Hippocampal formation (tissue), 2 donors: ENCODE data around the gene PCDHA9.

Experiments used
- DNase-seq, 2 donors: peaks; one replicate each; lab custom pipeline; 2025; lab: John Stamatoyannopoulos, UW

Gene PCDHA9

GRCh38 chr5:140881889-140882590, 33.9 kb downstream of the PCDHA9 start, which contains the start of gene PCDHA13:
Gene PCDHA13, plus strand, starts transcription at chr5:140882124. Its CDS starts 145 bp downstream, at chr5:140882269.
- no peak for DNase-seq

GRCh38 chr5:140882591-140882899, 34.4 kb downstream of the PCDHA9 start:
- no peak for DNase-seq

DNA sequence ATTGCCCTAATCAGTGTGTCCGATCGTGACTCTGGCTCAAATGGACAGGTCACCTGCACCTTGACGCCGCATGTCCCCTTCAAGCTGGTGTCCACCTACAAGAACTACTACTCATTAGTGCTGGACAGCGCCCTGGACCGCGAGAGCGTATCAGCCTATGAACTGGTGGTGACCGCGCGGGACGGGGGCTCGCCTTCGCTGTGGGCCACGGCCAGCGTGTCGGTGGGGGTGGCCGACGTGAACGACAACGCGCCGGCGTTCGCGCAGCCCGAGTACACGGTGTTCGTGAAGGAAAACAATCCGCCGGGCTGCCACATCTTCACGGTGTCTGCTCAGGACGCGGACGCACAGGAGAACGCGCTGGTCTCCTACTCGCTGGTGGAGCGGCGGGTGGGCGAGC, 35.2 kb downstream of the PCDHA9 start:
- no peak for DNase-seq

DNA sequence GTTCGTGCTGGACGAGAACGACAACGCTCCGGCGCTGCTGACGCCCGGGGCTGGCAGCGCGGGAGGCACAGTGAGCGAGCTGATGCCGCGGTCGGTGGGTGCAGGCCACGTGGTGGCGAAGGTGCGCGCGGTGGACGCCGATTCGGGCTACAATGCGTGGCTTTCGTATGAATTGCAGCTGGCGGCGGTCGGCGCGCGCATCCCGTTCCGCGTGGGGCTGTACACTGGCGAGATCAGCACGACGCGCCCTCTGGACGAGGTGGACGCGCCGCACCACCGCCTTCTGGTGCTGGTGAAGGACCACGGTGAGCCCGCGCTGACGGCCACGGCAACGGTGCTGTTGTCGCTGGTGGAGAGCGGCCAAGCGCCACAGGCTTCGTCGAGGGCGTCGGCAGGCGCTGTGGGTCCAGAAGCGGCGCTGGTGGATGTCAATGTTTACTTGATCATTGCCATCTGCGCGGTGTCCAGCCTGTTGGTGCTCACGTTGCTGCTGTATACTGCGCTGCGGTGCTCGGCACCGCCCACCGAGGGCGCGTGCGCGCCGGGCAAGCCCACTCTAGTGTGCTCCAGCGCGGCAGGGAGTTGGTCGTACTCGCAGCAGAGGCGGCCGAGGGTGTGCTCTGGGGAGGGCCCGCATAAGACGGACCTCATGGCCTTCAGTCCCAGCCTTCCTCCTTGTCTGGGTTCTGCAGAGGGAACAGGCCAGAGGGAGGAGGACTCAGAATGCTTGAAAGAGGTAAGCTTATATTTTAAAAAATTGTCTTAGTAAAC, 35.9 kb downstream of the PCDHA9 start:
- no peak for DNase-seq
